Astrocyte (in vitro differentiated cells and primary cell): ENCODE results near the gene ZNF740.

Experiments used
- EZH2 ChIP-seq: IDR thresholded peaks from 2 replicates; pipeline ENCODE4 v1.6.1; 2012; ENCODE audit warnings: mild to moderate bottlenecking, low read length, inconsistent platforms; ENCODE audit not compliant: insufficient read depth
- TF ChIP-seq, protein P1 (sequence below): IDR thresholded peaks from 2 replicates; pipeline ENCODE4 v1.5.1; 2011; ENCODE audit warnings: low read depth, mild to moderate bottlenecking, inconsistent platforms, low read length, moderate library complexity; ENCODE audit not compliant: insufficient read depth

DNA sequence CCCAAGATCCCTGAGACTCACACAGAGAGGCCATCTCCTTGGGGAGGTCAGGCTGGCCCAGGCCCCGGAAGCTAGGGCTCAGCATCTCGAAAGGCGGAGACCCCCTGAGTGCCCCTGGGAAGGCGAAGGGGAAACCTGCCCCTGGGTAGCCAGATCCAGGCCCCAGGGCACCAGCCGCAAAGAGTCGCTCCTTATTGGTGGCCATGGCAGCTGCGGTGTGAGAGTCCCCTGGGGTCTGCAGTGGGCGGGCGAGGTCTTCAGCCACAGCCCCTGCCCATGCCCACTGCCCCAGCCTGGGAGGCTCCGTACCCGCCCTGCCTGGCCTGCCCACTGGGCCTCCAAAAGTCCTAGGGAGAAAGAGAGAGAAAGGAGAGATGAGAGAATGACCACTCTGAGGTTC is 46.8 kb downstream of the ZNF740 start:
- TF ChIP-seq, protein P1, sequence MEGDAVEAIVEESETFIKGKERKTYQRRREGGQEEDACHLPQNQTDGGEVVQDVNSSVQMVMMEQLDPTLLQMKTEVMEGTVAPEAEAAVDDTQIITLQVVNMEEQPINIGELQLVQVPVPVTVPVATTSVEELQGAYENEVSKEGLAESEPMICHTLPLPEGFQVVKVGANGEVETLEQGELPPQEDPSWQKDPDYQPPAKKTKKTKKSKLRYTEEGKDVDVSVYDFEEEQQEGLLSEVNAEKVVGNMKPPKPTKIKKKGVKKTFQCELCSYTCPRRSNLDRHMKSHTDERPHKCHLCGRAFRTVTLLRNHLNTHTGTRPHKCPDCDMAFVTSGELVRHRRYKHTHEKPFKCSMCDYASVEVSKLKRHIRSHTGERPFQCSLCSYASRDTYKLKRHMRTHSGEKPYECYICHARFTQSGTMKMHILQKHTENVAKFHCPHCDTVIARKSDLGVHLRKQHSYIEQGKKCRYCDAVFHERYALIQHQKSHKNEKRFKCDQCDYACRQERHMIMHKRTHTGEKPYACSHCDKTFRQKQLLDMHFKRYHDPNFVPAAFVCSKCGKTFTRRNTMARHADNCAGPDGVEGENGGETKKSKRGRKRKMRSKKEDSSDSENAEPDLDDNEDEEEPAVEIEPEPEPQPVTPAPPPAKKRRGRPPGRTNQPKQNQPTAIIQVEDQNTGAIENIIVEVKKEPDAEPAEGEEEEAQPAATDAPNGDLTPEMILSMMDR: no peak
- no peak for TF ChIP-seq EZH2
